VCaP (cell line): ENCODE results near the gene PPP4R4.

ENCODE experiments used
- H3K27ac ChIP-seq: fragments of 450-650 bp; 2 replicates; pipeline ENCODE4 v1.5.1; 2017
- TF ChIP-seq, protein P1 (sequence below): fragments of 450-650 bp; conservative IDR thresholded peaks from 2 replicates; pipeline ENCODE4 v1.5.1; 2017; ENCODE audit warnings: mild to moderate bottlenecking, moderate library complexity

Gene PPP4R4

DNA sequence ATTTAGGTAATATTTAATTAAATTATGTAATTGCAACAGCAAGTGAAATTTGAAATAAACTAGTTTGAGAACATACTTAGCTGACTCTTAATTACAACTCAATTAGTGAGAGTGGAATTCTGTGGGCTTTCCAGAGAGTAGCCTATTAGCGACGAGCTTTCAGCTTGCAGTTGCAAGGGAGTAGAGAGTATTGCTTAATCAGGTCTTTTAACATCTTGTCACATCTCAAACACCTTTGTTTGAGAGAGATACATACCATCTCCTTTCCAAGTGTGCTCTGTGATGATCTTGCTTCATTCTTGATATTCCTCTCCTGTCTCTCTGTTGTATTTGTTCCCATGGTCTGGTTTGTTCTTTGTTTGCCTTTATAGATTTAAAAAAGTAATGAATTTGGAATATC lies 7.7 kb downstream of the PPP4R4 start:
- TF ChIP-seq, protein P1, sequence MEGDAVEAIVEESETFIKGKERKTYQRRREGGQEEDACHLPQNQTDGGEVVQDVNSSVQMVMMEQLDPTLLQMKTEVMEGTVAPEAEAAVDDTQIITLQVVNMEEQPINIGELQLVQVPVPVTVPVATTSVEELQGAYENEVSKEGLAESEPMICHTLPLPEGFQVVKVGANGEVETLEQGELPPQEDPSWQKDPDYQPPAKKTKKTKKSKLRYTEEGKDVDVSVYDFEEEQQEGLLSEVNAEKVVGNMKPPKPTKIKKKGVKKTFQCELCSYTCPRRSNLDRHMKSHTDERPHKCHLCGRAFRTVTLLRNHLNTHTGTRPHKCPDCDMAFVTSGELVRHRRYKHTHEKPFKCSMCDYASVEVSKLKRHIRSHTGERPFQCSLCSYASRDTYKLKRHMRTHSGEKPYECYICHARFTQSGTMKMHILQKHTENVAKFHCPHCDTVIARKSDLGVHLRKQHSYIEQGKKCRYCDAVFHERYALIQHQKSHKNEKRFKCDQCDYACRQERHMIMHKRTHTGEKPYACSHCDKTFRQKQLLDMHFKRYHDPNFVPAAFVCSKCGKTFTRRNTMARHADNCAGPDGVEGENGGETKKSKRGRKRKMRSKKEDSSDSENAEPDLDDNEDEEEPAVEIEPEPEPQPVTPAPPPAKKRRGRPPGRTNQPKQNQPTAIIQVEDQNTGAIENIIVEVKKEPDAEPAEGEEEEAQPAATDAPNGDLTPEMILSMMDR, result no peak
- H3K27ac ChIP-seq, result no peak overlapping the region

GRCh38 chr14:94192536-94192935 lies 18.4 kb downstream of the PPP4R4 start:
- H3K27ac ChIP-seq, result no peak overlapping the region
- TF ChIP-seq, protein P1, result no peak

- no peak overlapping the region for H3K27ac ChIP-seq
- TF ChIP-seq, protein P1, result no peak
Observed at GRCh38 chr14:94193776-94194175, 19.7 kb downstream of the PPP4R4 start.

DNA sequence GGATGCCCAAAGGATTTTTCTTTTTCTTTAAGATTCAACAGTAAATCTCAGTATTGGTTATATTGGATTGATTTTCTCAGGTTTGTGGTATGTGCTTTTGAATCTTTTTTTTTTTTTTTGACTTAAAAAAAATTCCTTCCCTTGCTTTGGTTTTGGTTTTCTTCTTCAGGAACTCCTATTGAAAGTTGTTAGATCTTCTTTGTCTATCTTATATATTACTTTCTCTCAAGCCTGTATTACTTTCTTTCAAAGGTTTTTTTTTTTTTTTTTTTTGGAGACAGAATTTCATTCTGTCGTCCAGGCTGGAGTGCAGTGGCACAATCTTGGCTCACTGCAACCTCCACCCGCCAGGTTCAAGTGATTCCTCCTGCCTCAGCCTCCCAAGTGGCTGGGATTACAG lies 21.9 kb downstream of the PPP4R4 start:
- H3K27ac ChIP-seq, result no peak overlapping the region
- TF ChIP-seq, protein P1, result no peak

DNA sequence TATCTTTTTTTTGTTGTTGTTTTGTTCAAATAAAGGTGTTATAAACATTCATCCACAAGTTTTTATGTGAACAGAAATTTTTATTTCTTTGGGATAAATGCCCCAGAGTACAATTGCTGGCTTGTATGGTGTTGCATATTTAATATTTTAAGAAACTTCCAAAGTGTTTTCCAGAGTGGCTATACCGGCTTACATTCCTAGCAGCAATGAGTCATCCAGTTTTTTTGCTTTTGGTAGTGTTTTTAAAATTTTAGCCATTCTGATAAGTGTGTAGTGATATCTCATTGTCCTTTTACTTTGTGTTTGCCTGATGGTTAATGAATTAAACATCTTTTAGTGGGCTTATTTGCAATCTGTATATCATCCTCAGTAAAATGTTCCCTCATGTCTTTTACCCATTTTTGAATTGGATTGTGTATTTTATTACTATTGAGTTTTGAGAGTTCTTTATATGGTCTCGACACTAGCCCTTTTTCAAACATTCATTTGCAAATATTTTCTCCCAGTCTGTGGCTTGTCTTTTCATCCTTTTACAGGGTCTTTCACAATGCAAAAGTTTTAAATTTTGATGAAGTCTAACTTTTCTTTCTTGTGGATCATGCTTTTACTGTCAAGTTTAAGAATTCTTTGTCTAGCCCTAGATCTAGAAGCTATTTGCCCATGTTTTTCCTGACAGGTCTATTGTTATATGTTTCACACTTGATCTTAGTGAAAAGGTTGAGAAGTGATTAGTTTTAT lies 29.5 kb downstream of the PPP4R4 start:
- TF ChIP-seq, protein P1, result no peak
- H3K27ac ChIP-seq, result no peak overlapping the region

DNA sequence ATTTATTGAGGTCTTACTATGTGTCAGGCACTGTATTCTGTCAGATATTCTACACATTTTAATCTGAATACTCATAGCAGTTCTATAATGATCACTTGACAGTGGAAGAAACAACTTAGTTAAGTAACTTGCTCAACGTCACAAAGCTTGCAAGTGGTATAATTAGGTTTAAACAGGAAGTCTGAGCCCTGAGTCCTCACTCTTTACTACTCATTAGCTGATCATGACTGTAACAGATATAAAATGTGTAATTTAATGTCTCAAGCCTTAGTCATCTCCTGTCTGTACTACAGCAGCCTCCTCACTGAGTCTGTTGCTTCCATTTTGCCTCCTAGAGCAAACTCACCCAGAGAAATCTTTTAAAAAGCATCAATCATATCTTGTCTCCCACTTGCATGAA lies 38.9 kb downstream of the PPP4R4 start:
- no peak overlapping the region for H3K27ac ChIP-seq
- TF ChIP-seq, protein P1, result no peak

DNA sequence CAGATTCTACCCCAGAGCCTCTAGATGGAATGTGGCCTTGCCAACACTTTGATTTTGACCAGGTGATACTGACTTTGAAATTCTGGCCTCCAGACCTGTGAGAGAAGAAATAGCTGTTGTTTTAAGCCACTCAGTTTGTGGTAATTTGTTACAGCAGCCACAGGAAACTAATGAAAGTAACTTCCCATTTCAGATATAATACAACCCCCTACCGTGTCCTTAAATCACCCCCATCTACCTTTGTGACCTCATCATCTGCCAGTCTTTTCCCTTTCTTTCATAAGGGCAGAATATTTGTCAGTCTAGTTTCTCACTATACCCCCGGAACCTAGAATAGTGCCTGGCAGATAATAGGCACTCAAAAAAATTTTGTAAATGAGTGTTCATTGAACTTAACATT lies 39.6 kb downstream of the PPP4R4 start:
- TF ChIP-seq, protein P1, result no peak
- H3K27ac ChIP-seq, result no peak overlapping the region
